Liver (tissue), 9 donors: ENCODE results near the gene PEX1. TPM values are rescaled to one million over a fixed set of nuclear protein-coding genes. Genes with fewer than 3 reads are reported as not detected.

Experiments
- DNase-seq: peaks from one replicate; pipeline ENCODE4 v3.0.0-alpha.2; 2017; ENCODE audit warnings: low spot score
- H3K27ac ChIP-seq, 2 donors: one replicate each; pipeline ENCODE4 v1.7.0; 2013; ENCODE audit warnings: inconsistent platforms in 2 of 2, low read length in 2 of 2, control low read depth in 1 of 2, low read depth in 1 of 2, mild to moderate bottlenecking in 1 of 2
- H3K27me3 ChIP-seq, 4 donors: one replicate each; pipeline versions ENCODE4 v1.6.1 to v1.7.0; 2013; ENCODE audit warnings: low read length in 3 of 4, inconsistent platforms in 1 of 4, mild to moderate bottlenecking in 1 of 4, moderate library complexity in 1 of 4; ENCODE audit not compliant: control insufficient read depth in 4 of 4, insufficient read depth in 4 of 4
- H3K36me3 ChIP-seq, 4 donors: one replicate each; pipeline versions ENCODE4 v1.6.1 to v1.7.0; 2013; ENCODE audit warnings: low read length in 3 of 4, mild to moderate bottlenecking in 3 of 4, low read depth in 1 of 4, moderate library complexity in 1 of 4; ENCODE audit not compliant: control insufficient read depth in 4 of 4, insufficient read depth in 3 of 4
- H3K4me1 ChIP-seq, 4 donors: one replicate each; pipeline versions ENCODE4 v1.6.1 to v1.7.0; 2013; ENCODE audit warnings: low read length in 3 of 4, mild to moderate bottlenecking in 3 of 4, moderate library complexity in 1 of 4; ENCODE audit not compliant: control insufficient read depth in 4 of 4, insufficient read depth in 4 of 4
- H3K4me3 ChIP-seq, 3 donors: one replicate each; pipeline versions ENCODE4 v1.6.1 to v1.7.0; 2013; ENCODE audit warnings: low read length in 3 of 3, control low read depth in 1 of 3, low read depth in 1 of 3, mild to moderate bottlenecking in 1 of 3
- H3K9ac ChIP-seq, 2 donors: one replicate each; pipeline ENCODE4 v1.7.0; 2013; ENCODE audit warnings: low read length in 2 of 2, mild to moderate bottlenecking in 2 of 2, moderate library complexity in 2 of 2, control low read depth in 1 of 2, low read depth in 1 of 2
- H3K9me3 ChIP-seq, 4 donors: one replicate each; pipeline versions ENCODE4 v1.6.1 to v1.7.0; 2013; ENCODE audit warnings: low read length in 3 of 4; ENCODE audit not compliant: control insufficient read depth in 4 of 4
- EGR1 ChIP-seq, 2 donors: IDR thresholded peaks; 2 replicates each; pipeline ENCODE4 v1.6.1; 2016 to 2018; ENCODE audit warnings: antibody characterized with exemption in 2 of 2, low read depth in 2 of 2
- FOXA1 ChIP-seq: IDR thresholded peaks from 2 replicates; pipeline ENCODE4 v1.6.1; 2016; ENCODE audit warnings: antibody characterized with exemption
- FOXA2 ChIP-seq: IDR thresholded peaks from 2 replicates; pipeline ENCODE4 v1.6.1; 2016; ENCODE audit warnings: antibody characterized with exemption
- GABPA ChIP-seq, 2 donors: IDR thresholded peaks in 1 of 2; conservative IDR thresholded peaks in 1 of 2; 2 replicates each; pipeline ENCODE4 v1.6.1; 2016; ENCODE audit warnings: antibody characterized with exemption in 2 of 2, mild to moderate bottlenecking in 1 of 2, moderate library complexity in 1 of 2
- HNF4A ChIP-seq, 2 donors: conservative IDR thresholded peaks; 2 replicates each; pipeline ENCODE4 v1.6.1; 2016; ENCODE audit warnings: antibody characterized with exemption in 2 of 2, mild to moderate bottlenecking in 2 of 2
- HNF4G ChIP-seq: IDR thresholded peaks from 2 replicates; pipeline ENCODE4 v1.6.1; 2016; ENCODE audit warnings: antibody characterized with exemption
- JUND ChIP-seq, 2 donors: IDR thresholded peaks; 2 replicates each; pipeline ENCODE4 v1.6.1; 2016; ENCODE audit warnings: antibody characterized with exemption in 2 of 2
- NR2F2 ChIP-seq: IDR thresholded peaks from 2 replicates; pipeline ENCODE4 v1.6.1; 2016; ENCODE audit warnings: antibody characterized with exemption
- RAD21 ChIP-seq, 2 donors: IDR thresholded peaks; 2 replicates each; pipeline ENCODE4 v1.6.1; 2016; ENCODE audit warnings: antibody characterized with exemption in 2 of 2, mild to moderate bottlenecking in 2 of 2
- SP1 ChIP-seq: IDR thresholded peaks from 2 replicates; pipeline ENCODE4 v1.6.1; 2018; ENCODE audit warnings: antibody characterized with exemption, mild to moderate bottlenecking
- TAF1 ChIP-seq: conservative IDR thresholded peaks from 2 replicates; pipeline ENCODE4 v1.6.1; 2016; ENCODE audit warnings: antibody characterized with exemption, mild to moderate bottlenecking
- YY1 ChIP-seq: IDR thresholded peaks from 2 replicates; pipeline ENCODE4 v1.6.1; 2016; ENCODE audit warnings: antibody characterized with exemption, mild to moderate bottlenecking
- WGBS: extraction: QIAGEN DNeasy Blood & Tissue Kit; methylation state at CpG from one replicate; pipeline ENCODE4 v1.1.7; 2013; 5-methylcytosine and 5-hydroxymethylcytosine counted together
- polyA plus RNA-seq, 2 donors: library from polyadenylated mRNA; stranded (reverse) in 1 of 2; unstranded in 1 of 2; fragments of 200-250 nt in 1 of 2; fragments of >200 nt in 1 of 2; fragmentation: Nextera tagmentation in 1 of 2; extraction: Ambion mirVana in 1 of 2; gene quantifications; one replicate each; pipeline versions ENCODE4 v1.2.1 to v1.2.3, GENCODE V29; 2013 to 2015
- total RNA-seq, 2 donors: library from RNA; depleted of rRNA; stranded (reverse); fragments of >200 nt; gene quantifications; one replicate each; pipeline ENCODE4 v1.2.3, GENCODE V29; 2014
- TF ChIP-seq, protein P1 (sequence below): IDR thresholded peaks from 2 replicates; pipeline ENCODE4 v1.6.1; 2016; ENCODE audit warnings: antibody characterized with exemption
- TF ChIP-seq, protein P2 (sequence below): fragments of 150-350 bp; IDR thresholded peaks from 2 replicates; pipeline ENCODE4 v1.5.1; 2017; ENCODE audit warnings: improper control_type of control experiment, low read depth, low read length; ENCODE audit not compliant: missing input control
- TF ChIP-seq, protein P3 (sequence below): IDR thresholded peaks from 2 replicates; pipeline ENCODE4 v1.6.1; 2016; ENCODE audit warnings: antibody characterized with exemption
- TF ChIP-seq, protein P4 (sequence below): IDR thresholded peaks from 2 replicates; pipeline ENCODE4 v1.6.1; 2016; ENCODE audit warnings: antibody characterized with exemption
- TF ChIP-seq, protein P5 (sequence below): IDR thresholded peaks from 2 replicates; pipeline ENCODE4 v1.6.1; 2016; ENCODE audit warnings: antibody characterized with exemption, mild to moderate bottlenecking
- donor health status: healthy.
- donor health status: healthy.
- donor health status: healthy.
- donor health status: healthy.
- donor health status: healthy.

The PEX1 gene
- total and polyA plus RNA-seq, 4 donors: 7.2 to 18.2 (median 9.0) TPM

DNA sequence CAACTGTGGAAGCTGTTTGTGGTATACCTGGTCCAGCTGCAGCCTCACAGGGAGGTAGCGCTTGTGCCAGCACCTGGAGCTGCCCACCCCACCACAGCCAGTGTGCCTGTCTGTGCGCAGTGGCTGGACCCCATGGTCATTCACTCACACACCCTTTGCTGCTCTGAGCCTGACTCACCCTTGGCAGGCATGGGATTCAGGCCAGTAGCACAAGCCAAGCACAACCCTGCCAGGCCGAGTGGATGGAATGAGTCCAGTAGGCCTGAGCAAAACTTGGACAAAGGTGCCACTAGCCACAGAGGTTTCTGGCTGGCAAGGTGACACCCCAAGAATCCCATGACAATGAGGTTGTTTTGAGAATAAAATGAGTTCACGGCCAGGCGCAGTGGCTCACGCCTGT, 19.3 kb upstream of the PEX1 start:
- Histone ChIP-seq H3K4me3 (no peak overlapping the region), H3K27me3 (no peaks in the 10 kb centered on the region), H3K9ac (no peak overlapping the region), H3K36me3 (no peaks in the 10 kb centered on the region), H3K4me1 (no peaks in the 10 kb centered on the region), H3K27ac (no peak overlapping the region), H3K9me3 (no peaks in the 10 kb centered on the region)
- DNase-seq: no peak
- 83% methylated on average over 6 of the region's 6 CpGs for WGBS
- TF ChIP-seq, protein P1, sequence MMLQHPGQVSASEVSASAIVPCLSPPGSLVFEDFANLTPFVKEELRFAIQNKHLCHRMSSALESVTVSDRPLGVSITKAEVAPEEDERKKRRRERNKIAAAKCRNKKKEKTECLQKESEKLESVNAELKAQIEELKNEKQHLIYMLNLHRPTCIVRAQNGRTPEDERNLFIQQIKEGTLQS: no peak
- TF ChIP-seq, protein P2, sequence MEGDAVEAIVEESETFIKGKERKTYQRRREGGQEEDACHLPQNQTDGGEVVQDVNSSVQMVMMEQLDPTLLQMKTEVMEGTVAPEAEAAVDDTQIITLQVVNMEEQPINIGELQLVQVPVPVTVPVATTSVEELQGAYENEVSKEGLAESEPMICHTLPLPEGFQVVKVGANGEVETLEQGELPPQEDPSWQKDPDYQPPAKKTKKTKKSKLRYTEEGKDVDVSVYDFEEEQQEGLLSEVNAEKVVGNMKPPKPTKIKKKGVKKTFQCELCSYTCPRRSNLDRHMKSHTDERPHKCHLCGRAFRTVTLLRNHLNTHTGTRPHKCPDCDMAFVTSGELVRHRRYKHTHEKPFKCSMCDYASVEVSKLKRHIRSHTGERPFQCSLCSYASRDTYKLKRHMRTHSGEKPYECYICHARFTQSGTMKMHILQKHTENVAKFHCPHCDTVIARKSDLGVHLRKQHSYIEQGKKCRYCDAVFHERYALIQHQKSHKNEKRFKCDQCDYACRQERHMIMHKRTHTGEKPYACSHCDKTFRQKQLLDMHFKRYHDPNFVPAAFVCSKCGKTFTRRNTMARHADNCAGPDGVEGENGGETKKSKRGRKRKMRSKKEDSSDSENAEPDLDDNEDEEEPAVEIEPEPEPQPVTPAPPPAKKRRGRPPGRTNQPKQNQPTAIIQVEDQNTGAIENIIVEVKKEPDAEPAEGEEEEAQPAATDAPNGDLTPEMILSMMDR: no peak
- TF ChIP-seq SP1: no peak
- TF ChIP-seq HNF4A (conservative IDR thresholded peaks at IDR 0.05): no peak
- TF ChIP-seq FOXA2: no peak
- TF ChIP-seq FOXA1: no peak
- TF ChIP-seq YY1: no peak
- TF ChIP-seq JUND (IDR thresholded peaks at IDR 0.05): no peak
- no peak for TF ChIP-seq EGR1 (IDR thresholded peaks at IDR 0.05; ENCODE audit: low read depth in 2 of 2)
- TF ChIP-seq TAF1: no peak
- TF ChIP-seq GABPA (IDR thresholded peaks at IDR 0.05 in 1 of 2, conservative IDR thresholded peaks at IDR 0.05 in 1 of 2): no peak
- TF ChIP-seq, protein P3, sequence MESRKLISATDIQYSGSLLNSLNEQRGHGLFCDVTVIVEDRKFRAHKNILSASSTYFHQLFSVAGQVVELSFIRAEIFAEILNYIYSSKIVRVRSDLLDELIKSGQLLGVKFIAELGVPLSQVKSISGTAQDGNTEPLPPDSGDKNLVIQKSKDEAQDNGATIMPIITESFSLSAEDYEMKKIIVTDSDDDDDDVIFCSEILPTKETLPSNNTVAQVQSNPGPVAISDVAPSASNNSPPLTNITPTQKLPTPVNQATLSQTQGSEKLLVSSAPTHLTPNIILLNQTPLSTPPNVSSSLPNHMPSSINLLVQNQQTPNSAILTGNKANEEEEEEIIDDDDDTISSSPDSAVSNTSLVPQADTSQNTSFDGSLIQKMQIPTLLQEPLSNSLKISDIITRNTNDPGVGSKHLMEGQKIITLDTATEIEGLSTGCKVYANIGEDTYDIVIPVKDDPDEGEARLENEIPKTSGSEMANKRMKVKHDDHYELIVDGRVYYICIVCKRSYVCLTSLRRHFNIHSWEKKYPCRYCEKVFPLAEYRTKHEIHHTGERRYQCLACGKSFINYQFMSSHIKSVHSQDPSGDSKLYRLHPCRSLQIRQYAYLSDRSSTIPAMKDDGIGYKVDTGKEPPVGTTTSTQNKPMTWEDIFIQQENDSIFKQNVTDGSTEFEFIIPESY: no peak
- no peak for TF ChIP-seq RAD21 (IDR thresholded peaks at IDR 0.05)
- no peak for TF ChIP-seq HNF4G
- no peak for TF ChIP-seq NR2F2
- TF ChIP-seq, protein P4, sequence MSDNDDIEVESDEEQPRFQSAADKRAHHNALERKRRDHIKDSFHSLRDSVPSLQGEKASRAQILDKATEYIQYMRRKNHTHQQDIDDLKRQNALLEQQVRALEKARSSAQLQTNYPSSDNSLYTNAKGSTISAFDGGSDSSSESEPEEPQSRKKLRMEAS: no peak
- TF ChIP-seq, protein P5, sequence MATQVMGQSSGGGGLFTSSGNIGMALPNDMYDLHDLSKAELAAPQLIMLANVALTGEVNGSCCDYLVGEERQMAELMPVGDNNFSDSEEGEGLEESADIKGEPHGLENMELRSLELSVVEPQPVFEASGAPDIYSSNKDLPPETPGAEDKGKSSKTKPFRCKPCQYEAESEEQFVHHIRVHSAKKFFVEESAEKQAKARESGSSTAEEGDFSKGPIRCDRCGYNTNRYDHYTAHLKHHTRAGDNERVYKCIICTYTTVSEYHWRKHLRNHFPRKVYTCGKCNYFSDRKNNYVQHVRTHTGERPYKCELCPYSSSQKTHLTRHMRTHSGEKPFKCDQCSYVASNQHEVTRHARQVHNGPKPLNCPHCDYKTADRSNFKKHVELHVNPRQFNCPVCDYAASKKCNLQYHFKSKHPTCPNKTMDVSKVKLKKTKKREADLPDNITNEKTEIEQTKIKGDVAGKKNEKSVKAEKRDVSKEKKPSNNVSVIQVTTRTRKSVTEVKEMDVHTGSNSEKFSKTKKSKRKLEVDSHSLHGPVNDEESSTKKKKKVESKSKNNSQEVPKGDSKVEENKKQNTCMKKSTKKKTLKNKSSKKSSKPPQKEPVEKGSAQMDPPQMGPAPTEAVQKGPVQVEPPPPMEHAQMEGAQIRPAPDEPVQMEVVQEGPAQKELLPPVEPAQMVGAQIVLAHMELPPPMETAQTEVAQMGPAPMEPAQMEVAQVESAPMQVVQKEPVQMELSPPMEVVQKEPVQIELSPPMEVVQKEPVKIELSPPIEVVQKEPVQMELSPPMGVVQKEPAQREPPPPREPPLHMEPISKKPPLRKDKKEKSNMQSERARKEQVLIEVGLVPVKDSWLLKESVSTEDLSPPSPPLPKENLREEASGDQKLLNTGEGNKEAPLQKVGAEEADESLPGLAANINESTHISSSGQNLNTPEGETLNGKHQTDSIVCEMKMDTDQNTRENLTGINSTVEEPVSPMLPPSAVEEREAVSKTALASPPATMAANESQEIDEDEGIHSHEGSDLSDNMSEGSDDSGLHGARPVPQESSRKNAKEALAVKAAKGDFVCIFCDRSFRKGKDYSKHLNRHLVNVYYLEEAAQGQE: no peak
